Measurements from ENCODE around the gene RNF41.
A peak's percentile ranks its signal among the peaks of the same experiment; 100 is the strongest.
"Not testable (repeated sequence)": the region's sequence is repeated elsewhere in the genome, so short reads cannot be mapped to it uniquely, and the experiment has no call there.

Gene RNF41

GRCh38 chr12:56221757-56222530, at the start of gene RNF41:
TSS of gene RNF41 (minus strand) at chr12:56221922. CDS start at chr12:56214047, 7,875 bp downstream.
- DNase-seq (ENCODE audit: low read depth, low spot score) = peak; percentile 81

DNA sequence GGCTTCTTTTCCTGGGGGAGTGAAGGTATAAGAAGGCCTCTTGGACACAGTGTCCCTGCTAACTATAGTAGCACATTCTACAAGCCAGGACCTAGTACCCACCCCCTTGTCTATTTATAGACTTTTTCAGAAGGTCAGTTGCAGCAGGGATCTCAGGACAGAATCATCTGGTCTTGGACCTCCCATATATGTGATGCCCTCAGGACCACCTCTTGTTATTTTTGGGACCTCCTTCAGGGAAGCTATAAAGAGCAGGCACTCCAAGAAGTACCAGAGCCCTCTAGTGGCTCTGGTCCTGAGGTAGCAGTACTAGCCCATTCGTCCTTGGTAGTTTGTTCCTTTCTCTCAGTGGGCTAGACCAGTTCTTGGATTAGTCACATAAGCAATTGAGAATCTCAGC, 49.3 kb upstream of the RNF41 start:
- DNase-seq (ENCODE audit: low read depth, low spot score) = no peak

DNA sequence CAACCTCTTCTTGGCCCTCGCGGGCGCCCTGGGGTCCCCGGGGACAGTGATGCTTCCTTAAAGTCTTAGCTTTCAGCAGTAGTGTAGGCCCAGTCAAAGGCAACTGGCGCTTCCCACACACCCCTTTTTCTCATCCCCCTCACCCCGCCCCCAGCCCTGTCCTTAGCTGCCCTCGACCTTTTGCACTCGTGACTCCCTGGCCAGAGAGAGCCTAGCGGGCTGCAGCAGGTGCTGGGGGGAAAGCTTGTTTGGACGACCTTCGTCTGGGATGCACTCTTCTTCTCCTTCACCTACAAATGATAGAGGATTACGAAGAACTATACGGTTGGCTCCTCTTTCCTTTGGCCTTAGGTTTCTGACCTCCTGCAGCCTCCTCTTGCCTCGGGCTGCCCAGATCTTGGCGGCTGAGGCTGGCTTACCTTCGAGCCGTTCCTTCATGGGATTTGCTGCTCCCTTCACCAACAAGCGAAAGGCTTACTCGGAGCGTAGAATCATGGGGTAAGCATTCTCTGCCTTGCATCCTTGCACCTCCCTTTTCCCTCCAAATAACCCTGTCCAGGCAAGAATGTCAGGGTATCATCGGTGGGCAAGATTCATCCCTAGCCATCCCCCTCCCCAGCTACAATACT, 45.8 kb upstream of the RNF41 start:
- DNase-seq (ENCODE audit: low read depth, low spot score) = no peak

- peak; percentile 78 for DNase-seq (ENCODE audit: low read depth, low spot score)
These were observed 45.1 kb upstream of the RNF41 start, which contains the start of gene COQ10A for GRCh38 chr12:56266693-56267442. TSS of gene COQ10A (plus strand) at chr12:56266942. CDS start at chr12:56267119, 177 bp downstream.

DNA sequence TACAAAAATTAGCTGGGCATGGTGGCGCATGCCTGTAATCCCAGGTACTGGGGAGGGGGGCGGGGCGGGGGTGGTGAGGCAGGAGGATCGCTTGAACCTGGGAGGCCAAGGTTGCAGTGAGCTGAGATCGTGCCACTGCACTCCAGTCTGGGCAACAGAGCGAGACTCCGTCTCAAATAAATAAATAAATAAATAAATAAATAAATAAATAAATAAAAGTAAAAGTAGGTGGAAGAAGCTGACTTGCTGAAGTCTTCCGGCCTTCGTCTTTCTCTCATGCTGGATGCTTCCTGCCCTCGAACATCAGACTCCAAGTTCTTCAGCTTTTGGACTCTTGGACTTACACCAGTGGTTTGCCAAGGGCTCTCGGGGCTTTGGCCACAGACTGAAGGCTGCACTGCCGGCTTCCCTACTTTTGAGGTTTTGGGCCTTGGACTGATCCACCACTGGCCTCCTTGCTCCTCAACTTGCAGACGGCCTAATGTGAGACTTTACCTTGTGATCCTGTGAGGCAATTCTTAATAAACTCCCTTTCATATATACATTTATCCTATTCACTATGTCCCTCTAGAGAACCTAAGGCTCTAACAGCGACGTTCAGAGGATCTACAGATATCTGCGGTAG, 44.5 kb upstream of the RNF41 start:
- not testable (repeated sequence) for DNase-seq (ENCODE audit: low read depth, low spot score)

GRCh38 chr12:56262955-56263354, 41.2 kb upstream of the RNF41 start:
- not testable (repeated sequence) for DNase-seq (ENCODE audit: low read depth, low spot score)

DNA sequence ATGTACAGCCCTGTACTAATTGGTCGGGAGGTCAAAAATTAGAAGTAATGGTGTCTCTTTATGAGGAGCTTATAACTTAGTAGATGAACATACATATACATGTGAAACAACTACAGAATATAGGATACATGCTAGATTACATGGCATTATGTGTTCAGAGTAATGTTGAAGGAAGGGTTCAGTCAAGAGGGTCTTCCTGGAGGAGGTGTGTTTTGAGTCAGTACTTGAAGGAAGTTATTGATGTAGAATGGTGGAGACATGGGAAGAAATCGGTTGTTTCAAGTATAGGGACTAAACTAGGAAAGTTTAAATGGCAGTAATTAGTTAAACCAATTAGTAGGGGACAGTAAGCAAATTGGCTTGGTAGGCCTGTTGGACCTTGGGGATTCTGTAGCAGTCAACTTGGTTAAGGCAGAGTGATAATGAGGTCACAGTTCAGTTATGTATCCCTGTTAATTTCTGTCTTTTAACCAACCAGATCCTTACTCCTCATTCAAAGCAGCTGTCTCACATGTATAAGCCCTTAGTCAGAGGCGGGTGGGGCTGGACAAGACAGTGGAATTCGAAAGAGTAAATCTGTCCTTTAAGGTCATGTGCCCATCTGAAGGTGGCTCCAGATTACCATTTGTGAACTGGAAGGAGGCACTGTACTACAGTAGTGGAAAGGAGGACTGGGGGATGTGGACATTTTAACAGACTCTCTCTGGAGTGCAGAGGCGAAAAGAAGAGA, 39.9 kb upstream of the RNF41 start:
- DNase-seq (ENCODE audit: low read depth, low spot score) = no peak

GRCh38 chr12:56260921-56261320, 39.2 kb upstream of the RNF41 start:
- DNase-seq (ENCODE audit: low read depth, low spot score) = no peak

- DNase-seq (ENCODE audit: low read depth, low spot score) = no peak
These were observed 38.7 kb upstream of the RNF41 start for GRCh38 chr12:56260380-56260779.

DNA sequence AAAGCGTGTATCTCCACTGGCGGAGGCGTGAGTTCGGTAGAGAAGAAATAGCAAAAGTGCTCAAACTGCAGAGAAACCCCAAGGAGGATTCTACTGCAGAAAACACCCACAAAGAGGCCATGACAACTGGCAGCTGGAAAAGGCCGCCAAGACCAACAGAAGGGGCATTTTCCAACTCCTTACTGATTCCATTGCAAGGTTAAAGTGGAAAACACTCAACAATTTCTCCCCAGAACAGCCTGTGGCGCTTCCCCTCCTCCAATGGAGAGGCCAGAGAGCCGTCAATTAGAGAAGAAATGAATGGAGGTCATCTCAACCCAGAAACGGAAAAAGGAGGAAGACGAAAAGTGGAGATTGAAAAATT, 37.1 kb upstream of the RNF41 start:
- DNase-seq (ENCODE audit: low read depth, low spot score) = no peak

DNA sequence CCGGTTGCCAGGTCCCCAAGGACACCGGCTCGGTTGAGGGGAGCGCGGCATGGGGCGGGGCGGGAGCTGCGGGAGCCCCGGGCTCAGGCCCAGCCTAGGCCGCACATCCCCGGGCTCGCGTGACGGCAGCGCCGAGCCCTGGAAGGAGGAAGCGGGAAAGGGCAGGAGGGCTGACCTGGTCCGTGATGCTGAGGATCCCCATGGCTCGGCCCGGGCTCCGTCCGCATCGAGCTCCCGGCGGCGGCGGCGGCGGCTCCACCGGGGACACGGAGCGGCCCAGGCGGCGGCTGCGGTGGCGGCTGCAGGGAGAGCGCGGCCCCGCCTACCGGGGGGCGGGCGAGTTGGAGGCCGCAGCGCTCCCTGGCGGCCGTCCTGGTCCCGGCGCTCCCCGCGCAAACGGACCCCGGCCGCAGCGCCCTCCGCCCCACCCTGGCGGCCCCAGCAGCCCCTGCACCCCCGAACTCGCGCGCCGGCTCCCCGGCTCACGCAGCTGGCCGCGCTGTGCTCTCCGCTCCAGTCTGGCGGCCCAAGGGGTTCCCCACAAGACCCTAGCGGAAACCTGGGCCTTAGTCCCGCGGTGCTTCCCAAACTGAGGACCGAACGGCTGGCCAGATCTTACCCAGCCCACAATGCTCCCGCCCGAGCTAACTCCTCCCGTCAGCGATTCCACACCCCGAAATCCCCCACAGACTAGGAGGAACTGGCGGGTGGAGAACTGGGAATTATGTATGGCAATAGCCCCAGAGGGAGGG, 36.5 kb upstream of the RNF41 start, which contains the start of gene ANKRD52:
Gene ANKRD52 (minus strand): TSS at position 317 of the 752 bp plus-strand sequence. CDS start 115 bp downstream, at position 202.
- peak; percentile 52 for DNase-seq (ENCODE audit: low read depth, low spot score)

- no peak for DNase-seq (ENCODE audit: low read depth, low spot score)
These were observed 35.9 kb upstream of the RNF41 start for GRCh38 chr12:56257491-56258067.

- no peak for DNase-seq (ENCODE audit: low read depth, low spot score)
These were observed 35.3 kb upstream of the RNF41 start for GRCh38 chr12:56257071-56257470.

GRCh38 chr12:56256326-56256960, 34.7 kb upstream of the RNF41 start:
- no peak for DNase-seq (ENCODE audit: low read depth, low spot score)

DNA sequence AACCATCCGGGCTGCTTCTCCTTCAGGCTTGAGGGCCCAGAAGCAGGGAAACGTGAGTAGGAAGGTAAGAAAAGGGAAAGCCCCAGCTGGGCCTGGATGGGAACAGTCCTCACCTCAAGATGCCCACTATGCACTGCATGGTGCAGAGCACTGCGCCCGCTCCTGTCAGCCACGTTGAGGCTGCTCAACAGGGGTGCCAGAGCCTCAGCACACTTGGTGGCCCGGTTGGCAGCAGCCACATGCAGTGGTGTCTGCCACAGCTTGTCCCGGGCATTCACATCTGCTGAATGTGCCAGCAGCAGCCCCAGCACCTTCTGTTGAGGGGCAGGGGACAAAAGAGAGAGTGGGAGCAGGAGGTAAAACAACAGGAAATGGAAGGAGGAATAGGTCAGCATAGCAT, 33.9 kb upstream of the RNF41 start:
- DNase-seq (ENCODE audit: low read depth, low spot score) = no peak

GRCh38 chr12:56253091-56253490, 31.4 kb upstream of the RNF41 start:
- DNase-seq (ENCODE audit: low read depth, low spot score) = no peak

DNA sequence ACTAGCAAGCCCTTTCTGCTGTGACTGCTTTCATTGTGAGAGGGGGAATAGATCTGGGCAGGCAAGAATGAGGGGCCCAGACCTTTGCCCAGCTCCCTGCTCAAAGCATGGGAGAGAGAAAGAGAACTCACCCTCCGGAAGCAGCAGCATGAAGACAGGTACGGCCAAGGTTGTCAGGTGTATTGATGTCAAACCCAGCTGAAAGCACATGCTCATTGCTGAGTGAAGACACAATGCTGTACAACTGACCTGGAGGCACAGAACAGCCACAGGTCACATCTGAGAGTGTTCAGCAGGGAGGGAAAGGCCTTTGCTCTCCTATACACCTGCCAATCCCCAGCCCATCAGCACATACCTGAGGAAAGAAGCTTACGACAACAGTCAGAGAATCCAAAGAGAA, 30.9 kb upstream of the RNF41 start:
- DNase-seq (ENCODE audit: low read depth, low spot score) = no peak

DNA sequence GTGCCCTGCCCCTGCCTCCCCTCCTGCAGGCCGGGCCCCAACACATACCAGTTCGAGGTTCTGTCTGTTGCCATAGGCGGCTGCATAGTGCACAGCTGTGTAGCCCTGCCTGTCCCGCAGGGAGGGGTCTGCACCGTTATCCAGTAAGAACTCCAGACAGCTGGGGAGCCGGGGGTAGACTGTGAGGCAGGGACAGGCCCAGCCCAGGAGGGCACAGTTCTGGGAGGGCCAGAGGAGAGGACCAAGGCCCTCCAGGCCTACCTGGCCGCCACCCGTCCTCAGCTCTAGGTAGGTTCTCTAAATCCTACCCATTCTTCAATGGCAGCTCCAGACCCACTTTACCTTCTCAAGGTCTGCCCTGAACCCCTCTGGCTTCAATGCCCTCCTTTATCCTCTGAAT, 27.0 kb upstream of the RNF41 start:
- no peak for DNase-seq (ENCODE audit: low read depth, low spot score)

DNA sequence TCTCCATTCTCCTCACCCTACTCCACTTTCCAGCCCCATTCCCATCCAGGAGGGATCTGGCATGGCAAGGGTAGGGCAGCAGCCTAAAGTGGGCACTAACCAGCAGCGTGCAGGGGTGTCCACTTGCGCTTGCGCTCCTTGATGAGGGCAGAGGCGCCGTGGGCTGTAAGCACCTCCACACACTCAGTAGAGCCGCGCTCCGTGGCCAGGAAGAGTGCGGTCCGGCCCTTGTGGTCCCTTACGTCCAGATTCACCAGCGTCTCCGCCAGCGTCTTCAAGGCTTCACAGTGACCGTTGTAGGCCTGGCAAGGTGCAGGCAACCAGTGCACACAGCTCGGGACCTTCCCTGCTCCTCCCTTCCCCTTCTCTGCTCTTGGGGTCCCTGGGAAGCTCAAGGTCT, 26.2 kb upstream of the RNF41 start:
- DNase-seq (ENCODE audit: low read depth, low spot score) = no peak

- DNase-seq (ENCODE audit: low read depth, low spot score) = no peak
These were observed 22.8 kb upstream of the RNF41 start for GRCh38 chr12:56244494-56244893.
